Activated T-cell treated with anti-CD3 and anti-CD28 coated beads for 24 hours (primary cell): ENCODE data around the gene RHOG.

Experiments
- DNase-seq: peaks from one replicate; pipeline ENCODE4 v3.0.0-alpha.2; 2020; ENCODE audit warnings: low read depth

RHOG gene

GRCh38 chr11:3859373-3859881 lies 18.7 kb upstream of the RHOG start:
- DNase-seq: no peak

DNA sequence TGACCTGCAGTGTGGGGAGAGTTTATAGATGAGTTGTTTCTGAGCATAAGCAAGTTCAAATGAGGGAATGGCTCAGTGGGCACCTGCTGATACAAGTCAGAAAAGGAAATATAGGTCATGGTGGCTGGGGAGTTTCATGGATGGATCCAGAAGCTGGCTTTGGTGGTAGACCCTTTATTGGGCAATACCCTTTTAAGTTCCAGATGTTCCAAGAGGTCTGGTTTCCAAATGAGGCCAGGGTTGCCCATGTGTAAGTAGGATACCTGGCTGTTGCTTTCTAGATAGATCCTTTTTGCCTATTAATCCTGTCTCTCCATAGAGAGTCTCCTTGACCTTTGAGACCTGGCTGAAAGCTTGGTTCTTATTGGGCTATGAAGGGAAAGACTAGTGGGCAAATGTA lies 16.9 kb upstream of the RHOG start:
- DNase-seq: no peak

DNA sequence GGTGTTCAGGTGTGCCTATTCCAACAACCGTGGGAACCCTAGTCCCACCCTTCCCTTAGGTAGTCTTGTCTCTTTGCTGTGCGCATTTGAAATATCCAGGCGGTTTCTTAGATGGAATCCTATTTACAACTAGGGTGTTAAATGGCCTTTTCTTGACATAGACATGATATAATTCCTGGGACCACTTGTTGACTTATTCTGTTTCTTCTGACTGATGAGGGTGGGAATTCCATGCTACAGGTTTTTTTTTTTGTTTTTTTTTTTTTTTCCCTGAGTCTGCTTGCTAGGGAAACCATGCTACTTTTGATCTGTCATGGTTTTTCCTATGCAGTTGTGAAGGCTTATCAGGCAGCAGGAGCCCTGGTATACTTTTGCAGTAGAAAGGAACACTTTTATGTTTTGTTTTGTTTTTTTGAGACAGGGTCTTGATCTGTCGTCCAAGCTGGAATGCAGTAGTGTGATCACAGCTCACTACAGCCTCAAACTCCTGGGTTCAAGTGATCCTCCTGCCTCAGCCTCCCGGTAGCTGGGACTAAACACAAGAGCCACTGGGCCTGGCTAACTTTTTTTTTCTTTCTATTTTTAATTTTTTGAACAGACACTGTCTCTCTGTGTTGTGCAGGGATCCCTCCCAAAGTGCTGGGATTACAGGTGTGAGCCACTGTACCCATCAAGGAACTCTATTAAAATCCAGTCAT lies 16.2 kb upstream of the RHOG start:
- DNase-seq: no peak

DNA sequence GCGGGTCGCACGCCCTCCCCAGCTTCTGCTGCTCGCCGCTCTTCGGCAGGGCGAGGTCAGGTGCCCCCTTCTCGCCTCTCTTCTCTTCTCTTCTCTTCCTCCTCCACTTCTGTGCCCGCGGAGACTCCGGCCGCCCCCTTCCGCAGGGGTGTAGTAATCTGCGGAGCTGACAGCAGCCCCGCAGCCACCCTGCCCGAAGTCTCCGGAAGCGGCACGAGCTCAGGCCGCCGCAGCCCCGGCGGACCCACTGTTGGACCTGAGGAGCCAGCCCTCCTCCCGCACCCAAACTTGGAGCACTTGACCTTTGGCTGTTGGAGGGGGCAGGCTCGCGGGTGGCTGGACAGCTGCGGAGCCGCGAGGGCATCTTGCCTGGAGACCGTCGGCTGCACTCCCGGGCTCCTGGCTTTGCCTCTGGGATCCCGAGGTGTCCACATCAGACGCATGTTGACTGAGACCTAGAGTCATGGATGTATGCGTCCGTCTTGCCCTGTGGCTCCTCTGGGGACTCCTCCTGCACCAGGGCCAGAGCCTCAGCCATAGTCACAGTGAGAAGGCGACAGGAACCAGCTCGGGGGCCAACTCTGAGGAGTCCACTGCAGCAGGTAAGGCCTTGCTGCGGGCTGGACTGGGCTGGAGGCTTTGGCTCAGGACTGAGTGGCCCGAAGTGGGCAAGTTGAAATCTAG lies 15.2 kb upstream of the RHOG start:
- no peak for DNase-seq

GRCh38 chr11:3854977-3855807 lies 14.4 kb upstream of the RHOG start, which contains the start of gene STIM1:
Gene STIM1 (plus strand): TSS chr11:3855664. CDS start chr11:3856271, 607 bp downstream.
- peak; percentile 99 for DNase-seq

DNA sequence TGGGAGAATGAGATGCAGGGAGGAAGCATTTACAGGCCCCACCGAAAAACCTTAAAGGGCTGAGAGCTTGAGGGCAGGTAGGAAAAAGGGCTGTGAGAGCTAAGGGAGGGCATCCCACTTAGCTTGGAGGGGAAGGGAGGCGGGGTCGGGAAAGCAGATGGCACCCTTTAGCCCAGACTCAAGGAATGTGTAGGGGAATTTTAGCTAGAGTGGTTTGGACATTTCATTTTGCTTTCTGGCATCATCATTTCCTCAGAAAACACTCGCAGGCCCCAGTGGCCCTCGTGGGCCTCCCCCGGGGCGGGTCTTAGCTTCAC lies 13.9 kb upstream of the RHOG start:
- no peak for DNase-seq

DNA sequence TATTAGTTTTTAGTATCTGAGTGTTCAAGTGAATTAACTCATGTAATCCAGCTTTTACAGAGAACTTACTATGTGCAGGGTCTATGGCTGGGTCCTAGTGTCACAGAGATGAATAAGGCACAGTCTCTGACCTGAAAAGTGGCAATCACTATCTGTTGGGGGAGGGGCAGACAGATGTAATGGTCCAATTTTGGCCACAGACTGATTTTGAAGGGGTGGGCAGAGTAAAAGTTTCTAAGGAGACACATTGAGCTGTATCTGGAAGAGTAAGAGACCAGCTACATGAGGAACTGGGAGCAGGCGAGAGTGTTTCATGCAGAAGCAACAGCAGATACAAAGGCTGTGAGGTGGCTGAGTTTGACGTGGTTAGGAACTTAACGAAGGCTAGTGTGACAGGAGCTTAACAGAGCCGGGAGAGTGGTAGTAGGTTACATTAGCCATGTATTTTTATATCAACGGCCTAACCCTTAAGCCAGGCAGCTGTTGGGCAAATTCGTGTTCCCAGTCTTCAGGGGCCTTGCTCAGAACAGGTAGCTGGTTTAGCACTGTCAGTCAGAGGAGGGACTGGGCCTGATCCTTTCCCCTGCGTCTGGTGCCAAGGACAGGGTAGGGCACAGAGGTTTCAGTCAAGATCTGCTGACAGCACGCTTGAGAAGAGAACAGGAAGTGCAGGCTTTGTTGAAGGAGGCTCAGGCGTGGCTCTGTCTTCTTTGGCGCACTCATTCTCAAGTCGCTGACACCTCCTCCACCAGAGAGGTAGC lies 13.3 kb upstream of the RHOG start:
- DNase-seq: peak; percentile 52

- DNase-seq: no peak
These were observed 12.7 kb upstream of the RHOG start for GRCh38 chr11:3853545-3853842.

- peak; percentile 53 for DNase-seq
These were observed 8.6 kb upstream of the RHOG start for GRCh38 chr11:3849297-3849874.

GRCh38 chr11:3845670-3846069 lies 4.9 kb upstream of the RHOG start:
- DNase-seq: no peak

DNA sequence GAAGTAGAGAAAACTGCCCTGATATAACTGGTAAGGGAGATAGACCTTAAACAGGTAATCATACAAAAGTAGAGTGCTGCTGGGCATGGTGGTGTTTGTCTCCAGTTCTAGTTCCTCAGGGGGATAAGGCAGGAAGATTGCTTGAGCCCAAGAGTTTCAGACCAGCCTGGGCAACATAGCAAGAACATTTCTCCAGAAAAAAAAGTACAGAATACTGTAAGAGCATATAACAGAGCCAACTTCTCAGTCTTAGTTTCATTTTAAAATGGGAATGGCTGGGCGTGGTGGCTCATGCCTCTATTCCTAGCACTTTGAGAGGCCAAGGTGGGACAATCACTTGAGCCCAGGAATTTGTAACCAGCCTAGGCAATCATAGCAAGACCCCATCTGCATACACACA lies 4.5 kb upstream of the RHOG start:
- DNase-seq: no peak

DNA sequence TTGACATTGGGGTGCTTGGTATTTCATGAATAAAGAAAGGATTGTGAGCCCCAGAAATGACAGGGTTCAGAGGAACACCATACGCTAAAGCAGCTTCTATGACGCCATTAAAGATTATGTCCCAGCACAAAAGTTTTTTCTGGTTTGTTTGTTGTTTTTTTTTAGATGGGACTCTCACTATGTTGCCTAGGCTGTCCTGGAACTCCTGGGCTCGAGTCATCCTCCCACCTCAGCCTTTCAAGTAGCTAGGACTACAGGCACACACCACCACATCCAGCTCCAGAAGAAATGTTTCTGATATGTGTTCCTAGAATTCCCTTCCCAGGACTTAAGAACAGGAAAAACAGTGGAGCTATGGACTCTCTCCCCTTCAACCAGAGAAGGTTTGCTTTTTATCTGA lies 2.6 kb upstream of the RHOG start:
- DNase-seq: no peak

DNA sequence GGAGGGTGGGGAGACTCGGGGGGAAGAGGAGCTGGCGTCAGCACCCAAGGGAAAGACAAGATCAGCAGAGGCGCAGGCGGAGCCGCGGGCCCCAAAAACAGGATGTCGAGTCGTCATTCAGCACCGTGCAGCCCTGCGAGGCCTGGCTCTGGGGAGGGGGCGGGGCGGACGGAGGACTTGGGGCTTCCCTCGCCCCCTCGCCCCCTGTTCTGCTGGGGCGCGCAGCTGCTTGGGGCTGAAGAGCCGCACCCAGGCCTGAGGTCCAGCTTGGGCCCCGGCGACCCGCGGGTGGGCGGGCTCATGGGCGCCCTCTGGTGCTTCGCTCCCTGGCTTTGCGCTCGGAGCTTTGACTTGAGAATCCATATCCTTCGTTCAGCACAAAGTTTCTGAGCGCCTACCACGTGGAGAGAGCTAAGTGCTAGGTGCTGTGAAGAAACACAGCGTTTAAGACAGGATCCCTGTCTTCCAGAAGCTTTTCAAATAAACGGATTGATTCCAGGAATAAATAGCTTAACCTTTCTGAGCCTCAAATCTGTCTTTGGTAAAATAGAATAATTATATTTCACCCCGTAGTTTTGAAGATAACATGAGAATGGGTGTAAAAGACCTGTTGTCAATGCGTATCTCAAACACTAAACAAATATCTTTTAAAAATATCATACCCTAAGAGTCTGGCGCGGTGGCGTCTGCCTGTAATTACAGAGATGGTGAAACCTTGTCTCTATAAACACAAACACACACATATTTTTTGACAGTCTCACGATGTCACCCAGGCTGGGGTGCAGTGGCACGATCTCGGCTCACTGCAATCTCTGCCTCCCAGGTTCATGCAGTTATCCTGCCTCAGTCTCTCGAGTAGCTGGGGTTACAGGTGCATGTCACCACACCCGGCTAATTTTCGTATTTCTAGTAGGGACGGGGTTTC lies 929 bp upstream of the RHOG start:
- DNase-seq: no peak

DNA sequence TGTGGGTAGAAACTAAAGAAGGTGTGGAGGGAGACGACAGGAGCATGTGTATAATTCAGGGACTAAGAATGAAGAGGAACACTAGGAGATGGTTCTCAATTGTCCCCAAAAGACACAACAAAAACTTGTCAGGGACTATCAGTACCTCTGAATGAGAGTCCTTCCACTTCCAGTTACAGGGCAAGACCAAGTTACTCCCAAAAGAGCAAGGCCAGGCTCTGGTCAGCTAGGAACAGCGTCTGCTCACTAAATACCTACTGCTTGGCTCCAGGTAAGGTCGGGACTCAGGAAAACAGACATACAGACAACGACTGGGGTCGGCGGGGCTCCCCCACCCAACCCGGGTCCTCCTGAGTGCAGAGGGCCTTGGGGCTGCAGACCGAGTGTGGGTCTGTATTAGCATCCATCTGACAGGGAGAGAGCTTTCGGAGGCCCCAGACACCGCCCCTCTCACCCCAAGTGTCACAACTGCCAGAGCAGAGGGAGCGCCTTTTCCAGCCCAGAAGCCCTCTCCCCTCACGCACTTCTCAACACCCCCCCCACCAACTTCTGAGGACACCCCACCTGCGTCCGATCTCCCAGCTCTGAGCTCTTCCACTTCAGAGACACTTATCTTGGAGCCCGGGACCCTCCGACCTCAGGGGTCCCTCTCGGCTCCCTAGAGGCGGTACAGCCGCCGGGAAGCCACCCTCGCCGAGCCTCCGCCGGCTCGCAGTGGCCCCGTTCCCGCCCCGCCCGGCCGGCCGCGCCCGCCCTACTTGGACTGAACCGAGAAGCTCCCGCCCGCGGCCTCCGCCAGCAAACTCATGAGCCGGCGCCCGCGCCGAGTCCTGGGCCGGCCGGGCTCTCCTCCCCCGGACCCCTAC lies 522 bp downstream of the RHOG start:
- DNase-seq: peak; percentile 40

GRCh38 chr11:3838504-3838903 lies 2.3 kb downstream of the RHOG start:
- DNase-seq: no peak

DNA sequence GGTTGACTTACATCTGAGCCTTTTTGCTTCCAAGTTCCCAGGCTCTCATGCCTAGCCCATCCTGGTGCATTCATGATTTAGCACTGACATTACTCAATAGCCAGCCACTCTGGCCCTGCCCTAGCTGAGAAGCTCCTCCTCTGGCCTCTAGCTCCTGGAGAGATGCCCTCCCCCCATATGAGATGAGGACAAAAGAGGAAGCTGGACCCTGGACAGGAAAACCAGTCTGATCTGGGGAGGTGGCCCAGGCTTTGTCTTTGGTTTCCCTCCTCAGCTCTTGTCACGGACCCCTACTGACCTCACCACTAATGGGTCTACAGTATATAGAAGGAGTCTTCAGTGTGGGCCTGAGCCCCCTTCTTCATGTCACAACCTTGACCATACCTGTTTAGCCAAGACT lies 3.0 kb downstream of the RHOG start:
- no peak for DNase-seq

- DNase-seq: no peak
These were observed 3.9 kb downstream of the RHOG start for GRCh38 chr11:3836903-3837302.

- no peak for DNase-seq
These were observed 5.0 kb downstream of the RHOG start for GRCh38 chr11:3835751-3836150.

- DNase-seq: no peak
These were observed 5.9 kb downstream of the RHOG start for GRCh38 chr11:3834664-3835461.
